Stimulated activated naive CD8-positive, alpha-beta T cell treated with anti-CD3 and anti-CD28 coated beads, Interleukin-15, Interleukin-2, amounts not matched to agents 100 U/mL and 50 U/mL, for 24 hours (primary cell): ENCODE measurements around the gene GAR1.
"Not testable (repeated sequence)": the region's sequence is repeated elsewhere in the genome, so short reads cannot be mapped to it uniquely, and the experiment has no call there.

Experiments
- ATAC-seq: fragments of 150-1000 bp; cut with Tn5 transposase; one replicate; pipeline ENCODE4 v1.10.0; 2021
- DNase-seq: peaks from one replicate; pipeline ENCODE4 v3.0.0; 2021

GAR1 gene

GRCh38 chr4:109815151-109816081 lies at the start of gene GAR1:
TSS of gene GAR1 (plus strand) at chr4:109815762. CDS start at chr4:109816165, 403 bp downstream.
- DNase-seq (peak; percentile 87), ATAC-seq (peak; percentile 97)

DNA sequence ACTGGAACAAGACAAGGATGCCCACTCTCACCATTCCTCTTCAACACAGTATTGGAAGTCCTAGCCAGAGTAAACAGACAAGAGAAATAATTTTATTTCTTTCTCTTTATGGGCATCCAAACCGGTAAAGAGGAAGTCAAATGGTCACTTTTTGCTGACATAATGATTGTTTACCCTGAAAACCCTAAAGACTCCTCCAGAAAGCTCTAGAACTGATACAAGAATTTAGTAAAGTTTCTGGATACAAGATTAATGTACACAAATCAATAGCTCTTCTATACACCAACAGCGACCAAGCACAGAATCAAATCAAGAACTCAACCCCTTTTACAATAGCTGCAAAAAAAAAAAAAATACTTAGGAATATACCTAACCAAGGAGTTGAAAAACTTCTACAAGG lies 33.5 kb upstream of the GAR1 start:
- ATAC-seq, DNase-seq: not testable (repeated sequence)

GRCh38 chr4:109786846-109787245 lies 28.7 kb upstream of the GAR1 start:
- ATAC-seq (no peak), DNase-seq (no peak)

DNA sequence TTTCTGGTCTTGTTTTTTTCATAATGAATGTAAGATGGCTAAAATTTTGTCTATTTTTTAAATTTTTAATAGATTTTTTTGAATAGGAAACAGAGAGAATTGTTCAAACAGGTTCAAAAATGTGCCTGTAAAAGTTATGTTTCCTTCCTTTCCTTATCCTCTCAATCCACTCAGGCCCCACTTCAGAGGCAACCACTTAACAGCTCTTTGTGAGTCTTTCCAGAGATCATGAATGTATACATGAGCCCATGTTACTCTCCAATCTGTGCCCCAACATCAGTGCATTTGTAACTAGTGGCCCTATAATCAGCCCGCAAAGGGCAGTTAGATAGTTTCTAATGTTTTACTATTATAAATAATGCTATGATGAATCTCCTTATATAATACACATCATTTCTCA lies 27.8 kb upstream of the GAR1 start:
- DNase-seq (no peak), ATAC-seq (no peak)

DNA sequence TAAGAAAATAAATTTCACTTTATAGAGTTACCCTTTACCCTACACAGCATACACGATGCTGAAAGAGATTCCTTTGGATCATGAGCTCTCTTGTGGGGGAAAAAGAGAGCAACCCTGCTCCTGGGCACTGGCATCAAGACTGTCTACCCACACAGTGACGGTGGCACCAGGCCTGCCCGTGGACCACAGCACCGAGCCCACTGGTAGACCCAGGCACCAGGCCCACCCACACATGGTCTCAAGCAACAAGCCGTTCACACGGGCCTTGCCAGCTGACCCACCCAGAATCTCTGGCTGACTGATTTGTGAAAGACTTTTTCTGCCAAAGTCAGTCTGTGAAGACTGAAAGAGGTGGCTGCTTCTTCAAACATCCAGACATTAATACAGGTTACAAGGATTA lies 20.5 kb upstream of the GAR1 start:
- no peak for DNase-seq
- no peak for ATAC-seq

- DNase-seq (no peak), ATAC-seq (no peak)
These were observed 16.7 kb upstream of the GAR1 start for GRCh38 chr4:109798866-109799265.

DNA sequence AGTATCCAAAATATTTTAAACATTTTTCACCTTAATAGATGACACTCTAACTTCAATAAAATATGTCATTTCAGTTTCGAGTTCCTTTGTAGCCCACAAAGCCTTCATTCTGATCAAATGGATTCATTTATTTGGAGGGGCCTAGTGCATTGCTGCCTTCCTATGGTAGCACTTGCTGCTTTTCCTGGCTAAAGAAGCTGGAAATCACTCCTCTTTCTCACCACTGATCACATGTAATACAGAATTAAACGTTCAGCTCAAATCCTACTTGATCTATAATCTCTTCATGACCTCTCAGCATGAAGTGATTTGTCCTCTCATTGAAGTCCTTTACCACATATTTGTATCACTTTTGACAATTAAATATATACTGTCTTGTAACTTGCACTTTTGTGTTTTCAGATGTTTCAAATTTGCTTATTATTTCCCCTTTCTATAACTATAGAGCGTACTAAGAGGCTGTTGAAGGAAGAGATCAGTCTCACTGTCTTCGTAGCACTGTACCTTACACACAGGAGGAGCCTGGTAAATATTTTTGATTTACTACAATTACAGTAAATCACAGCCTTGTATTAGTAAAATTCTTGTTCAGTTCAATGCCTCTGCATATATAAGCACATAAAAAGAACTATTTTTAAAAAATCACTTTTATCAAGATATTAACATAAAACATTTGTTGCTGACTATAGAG lies 14.3 kb upstream of the GAR1 start:
- DNase-seq = no peak
- ATAC-seq = no peak

GRCh38 chr4:109801895-109802319 lies 13.7 kb upstream of the GAR1 start, which contains the start of gene CFI:
TSS of gene CFI (minus strand) at chr4:109801999. CDS start at chr4:109801971, 28 bp downstream.
- ATAC-seq = no peak
- no peak for DNase-seq

DNA sequence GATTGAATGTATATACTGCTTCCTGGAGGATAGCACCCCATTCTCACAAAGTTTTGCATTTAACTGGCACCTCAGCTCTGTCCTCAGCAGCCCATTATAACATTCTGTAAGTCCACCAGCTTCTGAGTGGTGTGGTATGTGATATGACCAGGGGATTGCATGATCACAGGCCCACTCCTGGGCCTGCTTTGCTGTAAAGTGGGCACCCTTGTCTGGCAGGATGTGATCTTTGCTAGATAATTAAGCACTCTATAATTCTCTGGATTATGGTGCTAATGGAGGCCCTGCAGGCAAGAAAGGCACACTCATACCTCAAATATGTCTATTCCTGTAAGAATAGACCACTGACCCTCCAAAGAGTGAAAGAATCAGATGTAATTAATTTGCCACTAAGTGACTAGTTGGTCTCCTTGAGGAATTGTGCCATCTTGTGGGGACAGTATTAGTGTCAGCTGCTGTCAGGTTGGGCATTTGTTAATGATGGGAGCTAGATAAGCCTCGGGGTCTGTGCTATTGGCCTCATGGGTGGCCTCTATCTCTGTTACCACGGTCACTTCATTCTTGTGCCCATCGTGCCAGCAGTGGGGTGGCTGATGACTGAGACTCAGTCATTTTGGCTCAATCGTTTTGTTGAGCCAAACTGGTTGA lies 11.5 kb upstream of the GAR1 start:
- peak; percentile 12 for DNase-seq
- peak; percentile 49 for ATAC-seq

GRCh38 chr4:109809655-109810054 lies 5.9 kb upstream of the GAR1 start:
- ATAC-seq (no peak), DNase-seq (no peak)

- ATAC-seq = no peak
- DNase-seq = no peak
These were observed 4.8 kb upstream of the GAR1 start for GRCh38 chr4:109810552-109811387.

GRCh38 chr4:109811707-109812106 lies 3.9 kb upstream of the GAR1 start:
- ATAC-seq (no peak), DNase-seq (no peak)

- ATAC-seq (no peak), DNase-seq (peak; percentile 56)
These were observed 500 bp downstream of the GAR1 start for GRCh38 chr4:109816082-109816442.

DNA sequence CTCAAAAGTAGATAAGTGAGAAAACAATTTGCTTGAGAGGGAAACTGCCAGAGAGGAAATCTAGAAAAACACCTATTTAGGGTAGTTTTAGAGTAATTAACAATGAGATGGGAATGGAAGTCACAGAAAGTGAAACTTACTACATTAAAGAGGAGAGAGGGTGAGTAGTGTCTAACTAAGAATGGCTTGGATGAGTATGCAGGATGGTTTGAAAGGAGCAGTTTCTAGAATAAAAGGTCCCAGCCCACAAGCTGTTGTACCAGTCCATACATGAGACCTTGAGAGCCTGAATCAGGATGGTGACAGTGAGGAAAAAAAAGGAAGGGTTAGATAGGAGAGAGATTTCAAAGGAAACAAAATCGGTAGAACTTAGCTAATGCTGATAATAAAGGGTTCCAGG lies 1.3 kb downstream of the GAR1 start:
- no peak for DNase-seq
- peak; percentile 48 for ATAC-seq

DNA sequence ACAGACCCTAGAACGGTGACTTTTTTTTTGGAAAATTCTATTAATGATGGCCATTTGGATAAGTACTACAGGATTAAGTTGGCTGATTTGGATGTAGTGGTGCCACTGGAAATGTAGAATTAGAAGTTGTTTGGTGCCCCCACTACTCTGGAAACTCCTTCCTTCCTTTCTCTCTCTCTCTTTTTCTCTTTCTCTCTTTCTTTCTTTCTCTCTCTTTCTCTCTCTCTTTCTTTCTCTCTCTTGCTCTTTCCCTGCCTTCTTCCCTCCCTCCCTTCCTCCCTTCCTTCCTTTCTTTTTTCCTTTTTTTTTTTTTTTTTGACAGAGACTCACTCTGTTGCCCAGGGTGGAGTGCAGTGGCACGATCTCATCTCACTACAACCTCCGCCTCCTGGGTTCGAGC lies 2.7 kb downstream of the GAR1 start:
- DNase-seq (no peak), ATAC-seq (no peak)

- no peak for DNase-seq
- no peak for ATAC-seq
These were observed 5.0 kb downstream of the GAR1 start for GRCh38 chr4:109820563-109820962.

DNA sequence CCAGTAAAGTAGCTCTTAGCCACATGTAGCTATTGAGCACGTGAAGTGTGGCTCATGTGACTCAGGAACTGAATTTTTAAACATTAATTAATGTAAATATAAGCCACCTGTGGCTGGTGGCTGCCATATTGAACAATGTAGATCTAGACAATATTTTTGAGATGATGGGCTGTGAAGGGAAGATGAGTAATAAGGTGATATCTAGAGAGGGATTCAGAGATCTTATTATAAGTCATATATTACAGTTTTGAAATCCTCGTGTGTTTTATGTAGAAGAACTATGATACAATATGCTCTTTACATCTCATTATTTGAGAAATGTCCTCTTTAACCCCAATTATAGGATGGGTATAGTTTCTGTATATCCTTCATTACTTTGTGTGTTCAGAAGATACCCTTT lies 5.6 kb downstream of the GAR1 start:
- ATAC-seq = peak; percentile 53
- no peak for DNase-seq

DNA sequence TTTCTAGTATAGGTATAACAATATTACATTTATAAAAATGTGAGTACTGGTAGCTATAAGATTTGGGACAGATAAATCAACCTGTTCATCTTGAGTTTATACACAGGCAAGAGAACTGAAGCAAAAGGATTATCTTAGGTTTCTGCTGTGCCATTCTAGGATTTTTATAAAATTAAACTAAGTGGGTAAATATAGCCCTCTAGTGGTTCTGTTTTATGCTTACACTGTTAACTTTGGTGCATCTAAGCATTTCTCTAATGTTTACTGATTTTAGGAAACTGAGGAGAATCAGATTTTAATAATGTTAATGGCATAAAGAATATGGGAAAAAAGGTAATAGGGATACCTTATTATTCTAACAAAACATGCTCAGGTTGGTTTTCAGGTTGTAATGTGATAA lies 11.2 kb downstream of the GAR1 start:
- ATAC-seq = no peak
- DNase-seq = no peak

GRCh38 chr4:109827672-109828071 lies 12.1 kb downstream of the GAR1 start, which contains the start of gene RRH:
TSS of gene RRH (plus strand) at chr4:109827972. CDS start at chr4:109828028, 56 bp downstream.
- ATAC-seq (no peak), DNase-seq (no peak)

- no peak for ATAC-seq
These were observed 18.2 kb downstream of the GAR1 start for GRCh38 chr4:109833756-109834155.

DNA sequence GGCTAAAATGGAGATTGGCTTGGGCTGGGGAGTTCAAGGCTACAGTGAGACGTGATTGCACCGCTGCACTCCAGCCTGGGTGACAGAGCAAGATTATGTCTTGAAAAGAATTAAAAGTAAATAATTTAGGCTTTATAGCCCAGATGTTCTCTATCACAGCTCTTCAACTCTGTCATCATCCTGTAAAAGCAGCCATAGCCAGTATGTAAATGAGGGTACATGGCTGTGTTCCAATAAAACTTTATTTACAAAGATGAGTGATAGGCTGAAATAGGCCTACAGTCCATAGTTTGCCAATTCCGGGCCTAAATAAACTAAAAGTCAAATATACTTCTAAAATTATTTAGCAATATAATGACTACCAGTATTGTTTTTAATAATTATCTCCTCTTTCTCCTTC lies 21.4 kb downstream of the GAR1 start:
- ATAC-seq = no peak
- DNase-seq = no peak

More at GRCh38 chr4:109833756-109834155, 18.2 kb downstream of the GAR1 start:
- no peak for DNase-seq
